B cell (primary cell): ENCODE results near the gene FOXK1. TPM values are rescaled to one million over a fixed set of nuclear protein-coding genes. Genes with fewer than 3 reads are reported as not detected.

Source experiments
- ATAC-seq: fragments of 200-7000 bp; cut with Tn5 transposase; one replicate; pipeline ENCODE4 v1.10.0; 2021; ENCODE audit warnings: low read depth, mild to moderate bottlenecking, moderate number of reproducible peaks, moderate library complexity
- CTCF ChIA-PET: fragments of 350-600 bp; sonication (Branson Sonifier 250); formaldehyde crosslinking; loops from one replicate; lab custom pipeline; 2021; ENCODE audit warnings: antibody characterized with exemption, inconsistent platforms; lab: Charles Lee
- POLR2A ChIA-PET: fragments of 350-600 bp; sonication (Branson Sonifier 250); formaldehyde crosslinking; loops from one replicate; lab custom pipeline; 2021; ENCODE audit warnings: antibody characterized with exemption; lab: Charles Lee
- DNase-seq: peaks from one replicate; pipeline ENCODE4 v3.0.0; 2013
- H2AFZ ChIP-seq: 2 replicates; pipeline ENCODE4 v1.6.1; 2012; ENCODE audit warnings: mild to moderate bottlenecking, low read depth, low read length; ENCODE audit not compliant: insufficient read depth, poor library complexity, severe bottlenecking
- H3K27ac ChIP-seq, 2 donors: 1 replicate in 1 of 2; 2 replicates in 1 of 2; pipeline ENCODE4 v1.5.1; 2012 to 2013; ENCODE audit warnings: low read length in 2 of 2, mild to moderate bottlenecking in 2 of 2, moderate library complexity in 1 of 2
- H3K27me3 ChIP-seq, 4 experiments: fragments of 200-600 bp in 1 of 4; sonication (generic) in 1 of 4; replicated peaks in 1 of 4; 1 replicate in 2 of 4; 2 replicates in 2 of 4; pipeline versions ENCODE4 v1.6.1 to v1.7.0; 2013 to 2016; ENCODE audit warnings: low read length in 3 of 4, mild to moderate bottlenecking in 2 of 4, mixed read lengths in 1 of 4, moderate library complexity in 1 of 4; ENCODE audit not compliant: insufficient read depth in 4 of 4, control insufficient read depth in 3 of 4; ENCODE audit errors: control extremely low read depth in 1 of 4
- H3K36me3 ChIP-seq, 2 experiments: replicated peaks in 1 of 2; 1 replicate in 1 of 2; 2 replicates in 1 of 2; pipeline versions ENCODE4 v1.6.1 to v1.7.1; 2013; ENCODE audit warnings: low read length in 1 of 2; ENCODE audit not compliant: insufficient read depth in 2 of 2, control insufficient read depth in 1 of 2; ENCODE audit errors: control extremely low read depth in 1 of 2, extremely low read depth in 1 of 2
- H3K4me1 ChIP-seq, 2 donors: fragments of 200-600 bp in 1 of 2; sonication (generic) in 1 of 2; 1 replicate in 1 of 2; 2 replicates in 1 of 2; pipeline versions ENCODE4 v1.5.1 to v1.6.1; 2013 to 2017; ENCODE audit warnings: low read length in 2 of 2; ENCODE audit not compliant: control insufficient read depth in 2 of 2, insufficient read depth in 2 of 2
- H3K4me2 ChIP-seq: replicated peaks from 2 replicates; pipeline ENCODE3; 2012; ENCODE audit warnings: mild to moderate bottlenecking, low read depth, low read length; ENCODE audit not compliant: poor library complexity, severe bottlenecking
- H3K4me3 ChIP-seq, 5 experiments: fragments of 200-600 bp in 1 of 5; sonication (generic) in 1 of 5; 1 replicate in 3 of 5; 2 replicates in 2 of 5; pipeline versions ENCODE4 v1.5.1 to v1.7.0; 2011 to 2016; ENCODE audit warnings: low read length in 4 of 5, mild to moderate bottlenecking in 4 of 5, low read depth in 2 of 5, control low read depth in 1 of 5, moderate library complexity in 1 of 5; ENCODE audit not compliant: insufficient read depth in 1 of 5; ENCODE audit errors: control extremely low read depth in 1 of 5, extremely low read depth in 1 of 5
- H3K79me2 ChIP-seq: fragments of 200-600 bp; sonication (generic); one replicate; pipeline ENCODE4 v1.6.0; 2016; ENCODE audit warnings: low read length; ENCODE audit not compliant: control insufficient read depth, insufficient read depth
- H3K9ac ChIP-seq: fragments of 200-600 bp; sonication (generic); 2 replicates; pipeline ENCODE4 v1.6.1; 2017; ENCODE audit warnings: mild to moderate bottlenecking, low read length, moderate library complexity
- H3K9me3 ChIP-seq, 3 donors: one replicate each; pipeline versions ENCODE4 v1.6.1 to v1.7.1; 2013; ENCODE audit warnings: low read length in 2 of 3; ENCODE audit not compliant: control insufficient read depth in 2 of 3, insufficient read depth in 1 of 3; ENCODE audit errors: control extremely low read depth in 1 of 3
- H4K20me1 ChIP-seq: 2 replicates; pipeline ENCODE4 v1.6.0; 2012; ENCODE audit warnings: mild to moderate bottlenecking, low read length; ENCODE audit not compliant: insufficient read depth, control insufficient read depth, poor library complexity, severe bottlenecking
- H3K27ac Mint-ChIP-seq: one replicate; pipeline ENCODE4 v1.8.0; 2021; ENCODE audit warnings: mixed read lengths
- H3K27me3 Mint-ChIP-seq: one replicate; pipeline ENCODE4 v1.8.0; 2021; ENCODE audit warnings: mixed read lengths
- H3K4me1 Mint-ChIP-seq: one replicate; pipeline ENCODE4 v1.8.0; 2021; ENCODE audit warnings: mixed read lengths
- H3K4me3 Mint-ChIP-seq: one replicate; pipeline ENCODE4 v1.8.0; 2021; ENCODE audit warnings: mixed read lengths
- H3K9me3 Mint-ChIP-seq: one replicate; pipeline ENCODE4 v1.8.0; 2022; ENCODE audit warnings: mixed read lengths; ENCODE audit not compliant: insufficient read depth
- CTCF ChIP-seq: fragments of 200-600 bp; IDR thresholded peaks from one replicate; pipeline ENCODE4 v1.8.0; 2022; ENCODE audit warnings: antibody characterized with exemption, mild to moderate bottlenecking
- EZH2 ChIP-seq: IDR thresholded peaks from 2 replicates; pipeline ENCODE4 v1.6.1; 2012; ENCODE audit warnings: borderline replicate concordance, low read depth, mild to moderate bottlenecking, moderate library complexity, low read length; ENCODE audit not compliant: insufficient read depth, poor library complexity, severe bottlenecking
- WGBS: methylation state at CpG from one replicate; pipeline ENCODE4 v1.1.5; 2013; ENCODE audit warnings: missing lambda C conversion rate; ENCODE audit not compliant: insufficient coverage; 5-methylcytosine and 5-hydroxymethylcytosine counted together
- intact Hi-C: fragments of 100-400 bp; cut with micrococcal nuclease; formaldehyde crosslinking; loops from one replicate; pipeline ENCODE4 v1.10.0; 2022
- polyA plus RNA-seq: library from polyadenylated mRNA; depleted of rRNA; stranded (reverse); fragments of >200 nt; gene quantifications from 2 replicates; pipeline ENCODE4 v1.2.3, GENCODE V29; 2012
- total RNA-seq, 2 donors: library from RNA; stranded (reverse); fragments of 120-200 nt in 1 of 2; gene quantifications; 1 replicate in 1 of 2; 2 replicates in 1 of 2; pipeline versions ENCODE4 v1.2.3 to v1.2.4, GENCODE V29; 2013 to 2022

The FOXK1 gene
- total and polyA plus RNA-seq, 2 donors (not counting 1 experiment from before 2014, with no cell fraction given): 17.9 to 56.2 TPM

GRCh38 chr7:4661871-4662270, 20.2 kb upstream of the FOXK1 start:
- Histone ChIP-seq H4K20me1 (no peaks in the 10 kb centered on the region), H3K4me1 (no peaks in the 10 kb centered on the region), H3K79me2 (no peaks in the 10 kb centered on the region), H3K27ac (no peak overlapping the region), H3K36me3 (no peaks in the 10 kb centered on the region), H3K4me2 (no peak overlapping the region), H3K27me3 (no peaks in the 10 kb centered on the region), H3K9me3 (peaks cover 0 to 23% (median 13%) of the 10 kb centered on the region in 3 donors), H3K9ac (no peak overlapping the region), H3K4me3 (no peak overlapping the region), H2AFZ (no peak overlapping the region)
- H3K9me3 Mint-ChIP-seq: peaks cover 8% of the 10 kb centered on the region
- ChIA-PET POLR2A (no interaction called here), CTCF (interaction anchor here (0.7 kb wide), 1 partner anchor 10 kb away, joined by 3 read pairs; no protein-coding TSS in a partner anchor)
- ATAC-seq (no peak), DNase-seq (no peak)
- TF ChIP-seq CTCF (no peak), EZH2 (no peak)
- no peaks in the 10 kb centered on the region for H3K4me1 Mint-ChIP-seq
- intact Hi-C loops: no loop called here
- 90% methylated on average over 5 of the region's 8 CpGs for WGBS
- H3K27ac Mint-ChIP-seq: no peak overlapping the region
- peaks cover 7% of the 10 kb centered on the region for H3K27me3 Mint-ChIP-seq
- no peak overlapping the region for H3K4me3 Mint-ChIP-seq

- 97% methylated on average over 10 of the region's 17 CpGs for WGBS
- CTCF ChIA-PET: interaction anchor here (1.2 kb wide), 1 partner anchor 24 kb away, joined by 3 read pairs; no protein-coding TSS in a partner anchor
- no peak overlapping the region for H3K4me3 ChIP-seq
Measured at GRCh38 chr7:4663239-4664018, 18.7 kb upstream of the FOXK1 start.

More at GRCh38 chr7:4663239-4664018, 18.7 kb upstream of the FOXK1 start:
- Histone ChIP-seq H3K9ac (no peak overlapping the region), H3K27me3 (no peaks in the 10 kb centered on the region), H3K4me1 (no peaks in the 10 kb centered on the region), H2AFZ (no peak overlapping the region), H3K27ac (no peak overlapping the region), H3K79me2 (no peaks in the 10 kb centered on the region), H3K36me3 (no peaks in the 10 kb centered on the region), H3K9me3 (peaks cover 0 to 18% (median 9%) of the 10 kb centered on the region in 3 donors), H3K4me2 (no peak overlapping the region), H4K20me1 (no peaks in the 10 kb centered on the region)
- POLR2A ChIA-PET: no interaction called here
- no peak for TF ChIP-seq CTCF
- no peak for TF ChIP-seq EZH2
- Mint-ChIP-seq H3K4me1 (no peaks in the 10 kb centered on the region), H3K27ac (no peak overlapping the region), H3K27me3 (peaks cover 7% of the 10 kb centered on the region), H3K4me3 (no peak overlapping the region), H3K9me3 (peaks cover 8% of the 10 kb centered on the region)
- no peak for ATAC-seq
- intact Hi-C loops: no loop called here
- no peak for DNase-seq
